SKM-1 treated with dmso at 0.1 percent for 144 hours (cell line): ENCODE results near the gene DNAJC16.
"Not testable (repeated sequence)": the region's sequence is repeated elsewhere in the genome, so short reads cannot be mapped to it uniquely, and the experiment has no call there.

ENCODE experiments used
- DNase-seq: peaks from one replicate; lab custom pipeline; 2025; ENCODE audit not compliant: unreplicated experiment; lab: John Stamatoyannopoulos, UW

Gene DNAJC16

GRCh38 chr1:15506831-15507230 is 19.8 kb upstream of the DNAJC16 start:
- DNase-seq = no peak

GRCh38 chr1:15507278-15507677 is 19.4 kb upstream of the DNAJC16 start:
- no peak for DNase-seq

GRCh38 chr1:15508700-15509487 is 17.8 kb upstream of the DNAJC16 start:
- no peak for DNase-seq

- DNase-seq = no peak
Observed at GRCh38 chr1:15509586-15509985, 17.1 kb upstream of the DNAJC16 start.

GRCh38 chr1:15510611-15511405 is 15.8 kb upstream of the DNAJC16 start:
- no peak for DNase-seq

GRCh38 chr1:15513192-15513591 is 13.5 kb upstream of the DNAJC16 start:
- no peak for DNase-seq

- DNase-seq = no peak
Observed at GRCh38 chr1:15513919-15514318, 12.7 kb upstream of the DNAJC16 start.

GRCh38 chr1:15514557-15514956 is 12.1 kb upstream of the DNAJC16 start:
- not testable (repeated sequence) for DNase-seq

GRCh38 chr1:15515022-15515663 is 11.5 kb upstream of the DNAJC16 start:
- DNase-seq = peak; percentile 32

GRCh38 chr1:15519625-15520024 is 7.0 kb upstream of the DNAJC16 start:
- no peak for DNase-seq

- DNase-seq = not testable (repeated sequence)
Observed at GRCh38 chr1:15521206-15521906, 5.3 kb upstream of the DNAJC16 start.

- DNase-seq = no peak
Observed at GRCh38 chr1:15522551-15522950, 4.1 kb upstream of the DNAJC16 start.

GRCh38 chr1:15523104-15524020 is 3.3 kb upstream of the DNAJC16 start:
- DNase-seq = peak; percentile 5

GRCh38 chr1:15524021-15524282 is 2.7 kb upstream of the DNAJC16 start, which contains the start of gene CASP9:
CASP9 (minus strand) TSS chr1:15524215; CDS start chr1:15524200, 15 bp downstream.
- no peak for DNase-seq

GRCh38 chr1:15524283-15525049 is 2.2 kb upstream of the DNAJC16 start:
- peak; percentile 96 for DNase-seq

- peak; percentile 38 for DNase-seq
Observed at GRCh38 chr1:15525050-15526020, 1.3 kb upstream of the DNAJC16 start.

GRCh38 chr1:15526021-15526489 is 593 bp upstream of the DNAJC16 start:
- DNase-seq = no peak

GRCh38 chr1:15531003-15531402 is 4.4 kb downstream of the DNAJC16 start:
- DNase-seq = no peak
